Activated T-cell treated with anti-CD3 and anti-CD28 coated beads, Interleukin-2, amount 50 U/mL, for 72 hours (primary cell): ENCODE measurements around the gene PNMA8C. TPM values are rescaled to one million over a fixed set of nuclear protein-coding genes. Genes with fewer than 3 reads are reported as not detected.

ENCODE experiments used
- ATAC-seq, 2 donors: fragments of 150-1000 bp; cut with Tn5 transposase; replicated peaks in 1 of 2; 2 replicates each; pipeline ENCODE4 v1.10.0; 2021; ENCODE audit warnings: moderate library complexity in 2 of 2, mild to moderate bottlenecking in 1 of 2
- DNase-seq, 2 donors: peaks; one replicate each; pipeline ENCODE4 v3.0.0; 2021 to 2022; ENCODE audit warnings: mixed read lengths in 1 of 2
- H3K27ac Mint-ChIP-seq: one replicate; pipeline ENCODE4 v1.8.0; 2022; ENCODE audit warnings: mild to moderate bottlenecking, moderate library complexity, mixed read lengths
- H3K27me3 Mint-ChIP-seq: one replicate; pipeline ENCODE4 v1.8.0; 2022; ENCODE audit warnings: low read depth, mixed read lengths
- H3K36me3 Mint-ChIP-seq, 2 donors: one replicate each; pipeline ENCODE4 v1.8.0; 2022; ENCODE audit warnings: mixed read lengths in 2 of 2, mild to moderate bottlenecking in 1 of 2; ENCODE audit not compliant: insufficient read depth in 2 of 2
- H3K4me1 Mint-ChIP-seq: one replicate; pipeline ENCODE4 v1.8.0; 2022; ENCODE audit warnings: low read depth, mixed read lengths
- H3K4me3 Mint-ChIP-seq, 2 donors: one replicate each; pipeline ENCODE4 v1.8.0; 2022; ENCODE audit warnings: mild to moderate bottlenecking in 2 of 2, mixed read lengths in 2 of 2, moderate library complexity in 2 of 2
- H3K9me3 Mint-ChIP-seq, 2 donors: one replicate each; pipeline ENCODE4 v1.8.0; 2022; ENCODE audit warnings: mixed read lengths in 2 of 2
- total RNA-seq, 2 donors: library from RNA; stranded (reverse); gene quantifications; one replicate each; pipeline ENCODE4 v1.2.3, GENCODE V29; 2022

The PNMA8C gene
- total RNA-seq, 2 donors from 2014 or later = not detected

- ATAC-seq (no peak), DNase-seq (no peak)
- no peaks in the 10 kb centered on the region for H3K36me3 Mint-ChIP-seq
- H3K4me1 Mint-ChIP-seq = peaks cover 28% of the 10 kb centered on the region
- H3K27ac Mint-ChIP-seq = no peak within 1 kb of the TSS
- H3K4me3 Mint-ChIP-seq = no peak within 1 kb of the TSS
- peaks cover 74% of the 10 kb centered on the region for H3K27me3 Mint-ChIP-seq
- H3K9me3 Mint-ChIP-seq = no peaks in the 10 kb centered on the region
Observed at GRCh38 chr19:46413262-46414031, 15.3 kb downstream of the PNMA8C start, which contains the start of gene CCDC8. CCDC8 (minus strand) TSS chr19:46413564; CDS start chr19:46412810, 754 bp downstream.

DNA sequence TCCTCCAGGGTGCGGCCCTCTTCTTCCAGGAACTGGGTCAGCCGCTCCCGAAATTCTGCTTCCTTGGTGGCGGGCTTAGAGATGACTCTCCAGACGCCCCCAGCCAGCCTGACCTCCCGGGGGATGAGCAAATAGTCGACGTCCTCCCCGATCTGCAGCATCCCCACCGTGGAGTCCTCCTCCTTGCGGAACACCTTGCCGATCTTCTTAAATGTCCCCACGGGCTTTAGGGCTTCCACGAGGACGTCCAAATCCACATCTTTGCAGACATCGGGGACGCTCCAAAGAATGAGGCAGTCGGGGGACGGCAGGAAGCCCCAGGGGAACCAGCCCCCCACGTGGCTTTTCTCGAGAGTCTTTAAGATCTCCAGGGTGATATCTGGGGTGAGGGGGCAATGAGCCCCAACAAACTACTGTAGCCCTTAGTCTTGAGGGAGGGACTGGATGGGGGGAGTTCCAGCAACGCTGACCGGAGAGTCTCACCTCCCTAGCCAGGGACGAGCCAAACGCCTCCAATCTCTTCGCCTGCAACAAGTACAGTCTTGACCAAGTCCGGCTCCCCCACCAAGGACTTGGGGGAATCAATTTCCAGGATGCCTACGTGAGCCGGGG, 16.0 kb downstream of the PNMA8C start:
- Mint-ChIP-seq H3K27me3 (peaks cover 78% of the 10 kb centered on the region), H3K36me3 (no peaks in the 10 kb centered on the region), H3K9me3 (no peaks in the 10 kb centered on the region), H3K4me3 (no peak overlapping the region), H3K27ac (no peak overlapping the region), H3K4me1 (peaks cover 31% of the 10 kb centered on the region)
- ATAC-seq (no peak), DNase-seq (no peak)

DNA sequence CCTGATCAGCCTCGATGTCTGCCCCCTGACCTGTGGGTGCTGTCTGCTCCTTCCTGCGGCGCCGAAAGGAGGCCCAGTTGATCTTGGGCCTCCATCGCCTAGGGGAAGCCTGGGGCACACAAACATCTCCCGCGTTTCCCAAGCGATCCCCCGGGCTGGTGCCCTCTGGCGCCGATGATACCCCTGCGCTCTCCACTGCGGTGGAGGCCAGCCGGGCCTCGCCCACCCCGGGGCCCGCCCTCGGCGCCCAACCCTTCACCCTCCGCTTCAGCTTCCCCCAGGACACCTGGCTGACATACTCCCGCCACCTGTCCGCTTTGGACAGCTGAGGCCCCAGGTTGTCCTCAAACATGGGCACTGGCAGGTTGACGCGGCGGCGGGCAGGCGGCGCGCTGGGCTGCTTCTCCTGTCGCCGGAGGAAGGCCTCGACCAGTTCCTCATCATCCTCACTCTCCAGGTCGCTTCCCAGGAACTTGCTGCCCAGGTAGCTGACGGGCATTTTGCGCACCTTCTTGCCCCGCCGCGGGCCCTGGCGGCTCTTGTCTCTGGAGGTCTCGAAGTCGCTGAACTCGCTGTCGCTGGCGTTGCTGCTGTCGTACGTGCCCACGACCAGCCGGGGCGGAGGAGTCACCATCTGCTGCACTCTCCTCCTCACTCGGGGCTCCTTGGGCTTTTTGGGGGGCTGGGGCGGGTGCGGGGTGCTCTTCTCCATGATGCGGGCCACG, 16.6 kb downstream of the PNMA8C start:
- H3K36me3 Mint-ChIP-seq = no peaks in the 10 kb centered on the region
- peaks cover 84% of the 10 kb centered on the region for H3K27me3 Mint-ChIP-seq
- no peaks in the 10 kb centered on the region for H3K9me3 Mint-ChIP-seq
- no peak overlapping the region for H3K27ac Mint-ChIP-seq
- ATAC-seq = no peak
- no peak for DNase-seq
- H3K4me1 Mint-ChIP-seq = peaks cover 31% of the 10 kb centered on the region
- H3K4me3 Mint-ChIP-seq = no peak overlapping the region

DNA sequence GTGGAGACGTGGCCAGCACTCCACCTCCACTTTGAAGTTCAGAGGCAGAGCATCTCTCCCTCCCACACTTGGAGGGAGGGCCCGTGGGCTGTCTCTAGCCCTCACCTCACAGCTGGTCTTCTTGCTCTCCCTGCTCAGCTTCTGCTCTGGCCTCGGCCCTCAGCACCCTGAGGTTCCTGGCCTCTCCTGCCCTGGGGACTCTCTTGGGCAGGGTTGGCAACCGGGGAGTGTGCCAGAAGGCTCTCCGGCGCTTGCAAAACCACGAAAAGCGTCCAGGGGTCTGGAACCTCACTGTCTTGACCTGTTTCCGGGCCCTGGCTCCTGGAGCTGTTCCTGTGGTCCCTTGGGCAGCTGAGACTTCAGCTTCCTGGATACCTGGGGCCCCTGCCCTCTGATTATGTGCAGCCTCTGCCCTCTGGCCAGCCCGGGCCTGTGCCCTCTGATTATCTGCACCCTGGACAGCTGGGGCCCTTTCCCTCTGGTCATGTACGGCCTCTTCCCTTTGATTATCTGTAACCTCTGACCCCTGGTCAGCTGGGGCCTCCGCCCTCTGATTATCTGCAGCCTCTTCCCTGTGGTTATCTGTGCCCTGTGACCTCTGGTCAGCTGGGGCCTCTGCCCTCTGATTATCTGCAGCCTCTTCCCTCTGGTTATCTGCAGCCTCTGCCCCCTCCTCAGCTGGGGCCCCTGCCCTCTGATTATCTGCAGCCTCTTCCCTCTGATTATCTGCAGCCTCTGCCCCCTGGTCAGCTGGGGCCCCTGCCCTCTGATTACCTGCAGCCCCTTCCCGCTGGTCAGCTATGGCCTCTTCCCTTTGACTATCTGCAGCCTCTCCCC, 17.4 kb downstream of the PNMA8C start:
- H3K27me3 Mint-ChIP-seq = peaks cover 85% of the 10 kb centered on the region
- no peak for ATAC-seq
- no peaks in the 10 kb centered on the region for H3K36me3 Mint-ChIP-seq
- H3K27ac Mint-ChIP-seq = no peak overlapping the region
- DNase-seq = no peak
- H3K4me1 Mint-ChIP-seq = peaks cover 26% of the 10 kb centered on the region
- no peaks in the 10 kb centered on the region for H3K9me3 Mint-ChIP-seq
- H3K4me3 Mint-ChIP-seq = no peak overlapping the region

GRCh38 chr19:46410205-46411087, 18.3 kb downstream of the PNMA8C start:
- no peak for DNase-seq

GRCh38 chr19:46409191-46409590, 19.5 kb downstream of the PNMA8C start:
- no peak overlapping the region for H3K27ac Mint-ChIP-seq
- H3K27me3 Mint-ChIP-seq = peaks cover 73% of the 10 kb centered on the region

More at GRCh38 chr19:46410205-46411087, 18.3 kb downstream of the PNMA8C start:
- Mint-ChIP-seq H3K4me3 (no peak overlapping the region), H3K27ac (no peak overlapping the region), H3K9me3 (no peaks in the 10 kb centered on the region), H3K27me3 (peaks cover 78% of the 10 kb centered on the region), H3K4me1 (peaks cover 17% of the 10 kb centered on the region), H3K36me3 (no peaks in the 10 kb centered on the region)
- ATAC-seq = no peak

DNA sequence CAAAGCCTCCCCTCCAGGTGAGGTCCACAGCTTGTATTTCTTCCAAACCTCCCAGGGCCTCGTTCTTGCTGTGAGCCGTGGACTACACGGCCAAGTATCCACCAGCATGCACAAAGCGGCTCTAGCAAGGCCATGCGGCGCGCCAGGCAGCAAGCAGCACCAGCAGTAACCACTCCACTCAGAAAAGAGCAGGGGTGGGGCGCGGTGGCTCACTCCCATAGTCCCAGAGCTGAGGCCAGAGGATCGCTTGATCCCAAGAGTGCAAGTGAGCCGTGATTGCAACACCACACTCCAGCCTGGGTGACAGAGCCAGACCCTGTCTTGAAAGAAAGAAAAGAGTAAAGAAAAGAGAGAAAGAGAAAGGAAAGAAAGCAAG, 20.1 kb downstream of the PNMA8C start:
- ATAC-seq (no peak), DNase-seq (no peak)
- Mint-ChIP-seq H3K9me3 (no peaks in the 10 kb centered on the region), H3K27ac (no peak overlapping the region), H3K4me3 (no peak overlapping the region), H3K4me1 (peaks cover 29% of the 10 kb centered on the region), H3K27me3 (peaks cover 73% of the 10 kb centered on the region), H3K36me3 (no peaks in the 10 kb centered on the region)

More at GRCh38 chr19:46409191-46409590, 19.5 kb downstream of the PNMA8C start:
- ATAC-seq (no peak), DNase-seq (no peak)
- H3K9me3 Mint-ChIP-seq = no peaks in the 10 kb centered on the region
- H3K4me3 Mint-ChIP-seq = no peak overlapping the region
- peaks cover 23% of the 10 kb centered on the region for H3K4me1 Mint-ChIP-seq
- H3K36me3 Mint-ChIP-seq = no peaks in the 10 kb centered on the region

DNA sequence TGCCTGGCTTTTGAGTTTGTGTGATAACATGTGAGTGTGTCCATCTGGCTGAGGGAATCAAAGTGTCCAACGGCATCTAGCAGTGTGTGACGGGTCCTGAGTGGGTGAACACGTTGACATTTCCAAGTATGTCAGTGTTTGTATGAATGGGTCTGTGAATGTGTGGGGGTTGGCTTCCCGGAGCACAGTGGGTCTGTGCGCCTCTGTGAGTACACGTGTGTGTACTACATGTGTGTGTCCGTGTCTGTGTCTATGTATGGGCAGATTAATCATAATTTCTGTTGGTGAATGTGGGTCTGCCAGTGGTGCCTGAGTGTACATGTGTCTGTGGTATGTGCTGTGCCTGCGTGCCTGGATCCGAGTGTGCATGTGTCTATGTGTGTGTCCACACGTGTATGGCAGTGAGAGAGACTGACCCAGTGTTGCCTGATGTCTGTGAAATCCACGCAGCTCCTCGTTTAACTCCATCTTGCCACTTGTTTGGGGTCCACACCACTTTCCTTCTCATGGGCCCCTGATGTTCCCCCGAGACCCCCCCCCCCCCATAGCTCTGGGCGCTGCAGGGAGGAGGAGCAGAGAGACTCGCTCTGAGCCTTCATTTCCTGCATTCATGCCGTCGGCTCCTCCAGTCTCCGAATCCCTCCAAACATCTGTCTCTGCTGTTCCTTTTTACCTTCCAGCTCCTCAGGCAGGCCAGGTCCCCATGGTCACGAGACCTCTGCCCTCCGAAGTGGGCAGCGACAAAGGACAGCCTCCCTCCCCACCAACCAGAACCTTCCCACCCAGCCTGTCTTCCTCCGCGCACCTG, 20.7 kb downstream of the PNMA8C start:
- Mint-ChIP-seq H3K36me3 (no peaks in the 10 kb centered on the region), H3K27ac (no peak overlapping the region), H3K4me3 (no peak overlapping the region), H3K9me3 (no peaks in the 10 kb centered on the region), H3K27me3 (peaks cover 77% of the 10 kb centered on the region), H3K4me1 (peaks cover 30% of the 10 kb centered on the region)
- no peak for DNase-seq
- ATAC-seq = no peak

DNA sequence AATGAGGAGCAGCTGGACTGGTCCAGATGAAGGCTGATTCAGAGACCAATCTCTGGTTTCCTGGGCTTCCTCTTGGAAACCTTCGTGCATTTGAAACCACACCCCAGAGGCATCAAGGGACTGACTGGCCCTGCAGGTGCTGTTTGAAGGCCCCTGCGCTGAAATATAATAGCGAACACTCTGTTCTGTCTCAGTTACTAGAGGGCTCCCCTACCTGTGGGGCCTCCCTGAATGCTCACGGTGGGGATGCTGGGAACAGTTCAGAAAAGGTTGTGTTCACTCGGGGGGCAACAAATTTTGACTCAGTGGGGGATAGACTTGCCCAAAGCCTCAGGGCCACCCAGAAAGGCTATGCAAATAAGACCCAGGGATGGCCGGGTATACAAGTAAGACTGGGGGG, 21.8 kb downstream of the PNMA8C start:
- ATAC-seq (no peak), DNase-seq (no peak)
- Mint-ChIP-seq H3K36me3 (no peaks in the 10 kb centered on the region), H3K4me3 (no peak overlapping the region), H3K9me3 (no peaks in the 10 kb centered on the region), H3K27me3 (peaks cover 73% of the 10 kb centered on the region), H3K27ac (no peak overlapping the region), H3K4me1 (peaks cover 32% of the 10 kb centered on the region)

DNA sequence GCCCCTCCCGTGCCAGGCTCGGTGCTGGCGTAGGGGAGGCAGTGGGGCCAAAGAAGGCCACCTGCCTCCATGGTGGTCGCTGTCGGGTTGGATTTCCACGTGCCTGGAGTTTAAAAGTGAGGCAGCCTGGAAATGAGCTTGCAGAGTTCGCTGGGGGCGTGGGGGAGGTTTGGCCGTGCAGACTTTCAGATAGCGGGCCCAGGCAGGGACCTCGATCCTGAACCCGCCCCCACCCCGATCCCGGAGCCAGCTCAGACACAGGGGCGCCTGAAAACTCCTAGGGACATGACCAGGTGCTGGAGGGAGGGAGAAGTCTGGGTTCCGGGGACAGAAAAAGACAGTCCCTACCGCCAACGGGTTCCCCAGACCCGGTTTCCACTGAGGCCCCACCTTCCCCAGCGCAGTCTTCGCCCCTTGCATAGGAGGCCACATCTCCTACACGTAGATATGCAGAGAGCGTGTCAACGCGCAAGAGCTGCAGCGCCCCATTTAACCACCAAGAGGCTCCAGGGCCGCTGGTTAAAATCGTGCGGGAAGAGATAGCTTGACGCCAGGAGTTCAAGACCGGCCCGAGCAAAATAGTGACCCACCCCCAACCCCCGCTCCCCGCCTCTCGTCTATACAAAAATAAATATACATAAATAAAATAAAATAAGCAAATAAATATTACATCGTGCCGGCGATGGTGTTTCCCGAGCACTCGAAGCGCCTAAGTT, 23.8 kb downstream of the PNMA8C start:
- Mint-ChIP-seq H3K9me3 (no peaks in the 10 kb centered on the region), H3K36me3 (no peaks in the 10 kb centered on the region), H3K27me3 (peaks cover 63% of the 10 kb centered on the region), H3K4me3 (peak overlapping the region; percentile 65 to 69), H3K27ac (no peak overlapping the region), H3K4me1 (peaks cover 32% of the 10 kb centered on the region)
- peak in 1 of 2 donors; percentile 15 for DNase-seq
- peak; percentile 28 to 57 for ATAC-seq
